Non-pigmented ciliary epithelial cell (primary cell): ENCODE measurements around the gene BICDL1.

Experiments used
- DNase-seq: peaks from one replicate; pipeline ENCODE4 v3.0.0-alpha.2; 2010; ENCODE audit warnings: low read depth

Gene BICDL1

DNA sequence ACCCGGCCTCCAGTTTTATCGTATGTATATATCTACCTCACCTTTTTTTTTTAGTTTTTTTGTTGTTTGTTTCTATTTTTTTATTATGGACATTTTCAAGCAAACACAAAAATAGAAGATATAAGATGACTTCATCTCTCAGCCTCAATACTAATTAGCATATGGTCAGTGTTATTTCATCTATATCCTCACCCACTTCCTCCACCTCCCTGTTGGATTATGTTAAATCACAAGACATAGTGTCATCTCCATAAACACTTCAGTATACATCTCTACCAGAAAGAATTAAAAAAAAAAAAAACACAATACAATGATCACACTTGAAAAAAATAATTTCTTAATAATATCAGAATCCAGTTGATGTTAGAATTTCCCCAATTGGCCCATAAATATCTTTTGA lies 92.6 kb downstream of the BICDL1 start:
- DNase-seq: no peak

DNA sequence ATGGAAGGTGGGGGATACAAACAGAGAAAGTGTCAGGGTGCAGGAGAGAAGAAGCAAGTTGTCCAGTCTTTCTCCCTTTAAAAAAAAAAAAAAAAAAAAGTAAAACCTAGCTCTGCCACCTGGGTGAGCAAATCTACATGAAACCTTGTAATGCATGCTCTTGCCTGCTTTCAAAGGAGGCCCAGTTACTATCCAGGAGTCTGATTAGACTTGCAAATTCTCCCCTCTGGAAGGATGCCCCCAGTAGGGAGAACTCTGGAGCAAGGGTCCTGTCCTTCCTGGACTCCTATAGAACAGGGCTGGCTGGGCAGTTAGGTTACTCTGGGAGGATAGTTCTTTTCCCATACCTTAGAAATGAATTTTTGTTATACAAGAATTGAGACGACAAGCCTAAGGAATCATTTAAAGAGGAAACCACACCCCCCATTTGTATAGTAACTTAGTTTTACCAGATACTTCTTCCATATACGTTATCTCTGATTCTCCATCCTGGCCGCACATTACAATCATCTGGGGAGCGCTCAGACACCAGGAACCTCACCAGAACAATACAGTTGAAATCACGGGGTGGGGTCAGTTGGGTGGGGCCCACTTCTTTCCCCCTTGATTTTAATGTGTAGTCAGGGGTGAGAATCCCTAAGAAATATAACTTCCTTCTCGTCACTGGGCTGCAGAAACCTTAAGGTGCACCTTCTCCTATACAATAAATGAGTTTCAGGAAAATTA lies 97.0 kb downstream of the BICDL1 start:
- DNase-seq: no peak

GRCh38 chr12:120086801-120087621 lies 98.0 kb downstream of the BICDL1 start:
- DNase-seq: peak; percentile 94

- no peak for DNase-seq
Observed at GRCh38 chr12:120089105-120089504, 100.1 kb downstream of the BICDL1 start.

GRCh38 chr12:120089796-120090195 lies 100.8 kb downstream of the BICDL1 start:
- DNase-seq: no peak

GRCh38 chr12:120090206-120090605 lies 101.2 kb downstream of the BICDL1 start:
- no peak for DNase-seq

GRCh38 chr12:120090626-120091295 lies 101.7 kb downstream of the BICDL1 start:
- DNase-seq: no peak

DNA sequence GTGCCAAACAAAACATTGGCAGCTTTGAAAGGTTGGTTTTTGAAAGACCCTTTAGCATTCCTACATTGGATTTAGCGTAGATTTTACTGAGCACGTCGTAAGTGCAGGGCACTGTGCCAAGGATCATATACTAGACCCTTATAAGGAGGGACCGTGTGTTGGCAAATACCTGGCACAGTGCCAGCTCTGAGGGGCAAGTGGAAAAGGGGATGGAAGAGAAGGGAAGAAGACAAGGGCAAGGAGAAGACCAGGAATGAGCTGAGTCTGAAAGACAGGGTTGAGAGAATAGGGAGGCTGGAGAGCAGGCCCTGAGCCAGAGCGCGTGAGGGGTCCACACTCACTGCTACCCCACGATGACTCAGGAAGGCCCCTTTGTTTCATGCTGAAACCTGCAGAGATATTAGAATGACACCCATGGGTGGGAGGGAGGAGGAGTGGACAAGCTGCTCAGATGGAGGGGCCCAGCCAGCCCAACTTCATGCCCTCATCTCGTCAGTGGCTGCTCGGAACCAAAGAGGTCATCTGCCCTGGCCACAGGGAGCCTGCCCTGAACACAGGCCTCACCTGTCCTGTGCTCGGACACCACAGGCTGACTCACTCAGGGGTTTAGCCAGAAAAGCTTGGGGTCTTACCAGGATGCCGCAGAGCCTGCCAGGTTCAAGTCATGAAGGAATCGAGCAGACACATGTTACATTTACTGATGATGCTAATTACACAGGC lies 102.5 kb downstream of the BICDL1 start:
- no peak for DNase-seq

DNA sequence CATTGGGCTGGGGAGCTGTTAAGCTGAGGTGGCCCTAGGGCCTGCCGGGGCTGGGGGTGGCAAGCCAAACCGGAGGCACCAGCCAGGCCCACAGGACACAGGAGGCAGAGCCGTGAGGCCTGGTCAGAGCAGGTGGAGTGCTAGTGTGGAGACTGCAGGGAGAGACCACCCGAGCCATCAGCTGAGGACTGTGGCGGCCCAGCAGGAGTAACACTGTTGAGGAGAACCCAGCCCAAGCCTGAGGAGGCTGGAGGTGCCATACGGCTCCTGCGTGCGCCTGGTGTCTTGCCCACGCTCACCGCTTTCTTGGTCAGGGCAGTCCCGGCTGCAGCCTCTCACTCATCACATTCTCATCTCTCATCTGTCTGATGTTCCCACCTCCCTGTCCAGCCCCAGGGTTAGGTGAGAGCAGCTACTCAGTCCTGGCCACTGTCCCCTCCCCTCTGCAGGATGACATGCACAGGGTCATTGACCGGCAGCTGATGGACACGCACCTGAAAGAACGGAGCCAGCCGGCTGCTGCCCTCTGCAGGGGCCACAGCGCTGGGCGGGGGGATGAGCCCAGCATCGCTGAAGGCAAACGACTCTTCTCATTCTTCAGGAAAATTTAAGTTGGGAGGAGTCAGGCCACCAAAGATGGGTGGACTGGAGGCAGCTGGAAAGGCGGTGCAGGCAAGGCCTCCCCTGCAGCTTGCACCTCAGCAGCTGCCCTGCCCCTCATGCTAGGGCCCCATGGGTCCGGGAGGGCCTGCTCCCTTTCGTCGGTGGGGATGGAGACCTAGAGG lies 103.7 kb downstream of the BICDL1 start:
- DNase-seq: no peak

DNA sequence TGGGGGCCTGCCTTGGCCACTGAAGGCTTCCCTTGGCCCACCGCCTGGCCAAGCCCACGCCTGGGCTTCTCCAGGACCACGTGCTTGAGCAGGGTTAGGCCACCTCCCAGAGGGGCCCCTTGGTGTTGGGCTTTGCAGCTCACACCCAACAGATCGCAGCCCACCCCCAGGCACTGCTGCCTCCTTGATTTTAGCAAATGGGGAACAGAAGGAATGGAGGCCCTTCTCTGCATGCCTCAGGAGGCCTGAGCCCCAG lies 104.2 kb downstream of the BICDL1 start:
- DNase-seq: no peak

- no peak for DNase-seq
Observed at GRCh38 chr12:120093592-120094355, 104.7 kb downstream of the BICDL1 start.

GRCh38 chr12:120094485-120094884 lies 105.4 kb downstream of the BICDL1 start:
- no peak for DNase-seq

GRCh38 chr12:120095331-120095730 lies 106.3 kb downstream of the BICDL1 start:
- DNase-seq: no peak

DNA sequence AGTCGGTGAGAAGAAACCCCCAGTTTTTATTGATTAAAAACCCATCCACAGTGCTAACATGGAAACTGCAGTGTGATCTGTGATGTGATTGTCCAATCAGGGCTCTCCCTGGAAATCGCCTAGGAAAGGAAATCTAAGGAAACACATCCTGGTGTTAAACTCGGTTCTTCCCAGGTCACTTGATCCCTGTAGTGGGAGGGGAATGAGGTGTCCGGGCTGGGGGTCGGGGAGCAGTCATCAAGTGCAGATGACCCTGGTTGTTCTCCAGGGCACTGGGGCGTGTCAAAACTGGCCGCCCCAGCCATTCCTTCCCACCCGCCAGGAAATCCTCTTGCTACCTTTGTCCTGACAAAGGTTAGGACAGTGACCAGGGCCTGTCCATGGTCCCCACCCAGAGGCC lies 106.7 kb downstream of the BICDL1 start:
- DNase-seq: no peak

DNA sequence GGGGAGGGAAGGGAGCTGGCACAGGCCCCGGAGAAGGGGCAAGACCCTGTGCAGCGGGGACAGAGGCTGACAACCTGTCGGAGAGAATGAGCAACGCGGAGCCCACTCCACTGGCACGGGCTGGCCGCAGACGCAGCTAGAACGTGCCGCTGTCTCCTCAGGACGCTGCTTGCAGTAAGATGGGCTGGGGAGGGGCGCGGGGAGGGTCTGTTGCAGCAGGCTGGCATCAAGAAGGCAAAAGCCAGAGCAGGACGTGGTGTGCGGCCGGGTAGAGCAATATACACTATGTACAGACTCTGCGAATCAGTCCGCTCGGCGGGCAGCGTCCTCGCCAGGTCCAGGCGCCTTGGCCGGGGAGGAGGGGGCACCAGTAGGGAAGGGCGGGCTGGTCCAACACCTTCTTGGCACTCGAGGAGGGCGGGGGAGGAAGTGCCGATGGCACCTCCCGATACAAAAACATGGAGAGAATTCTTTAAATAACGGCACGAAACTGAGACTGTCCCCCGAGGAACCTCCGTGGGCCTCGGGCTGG lies 107.7 kb downstream of the BICDL1 start:
- DNase-seq: no peak

DNA sequence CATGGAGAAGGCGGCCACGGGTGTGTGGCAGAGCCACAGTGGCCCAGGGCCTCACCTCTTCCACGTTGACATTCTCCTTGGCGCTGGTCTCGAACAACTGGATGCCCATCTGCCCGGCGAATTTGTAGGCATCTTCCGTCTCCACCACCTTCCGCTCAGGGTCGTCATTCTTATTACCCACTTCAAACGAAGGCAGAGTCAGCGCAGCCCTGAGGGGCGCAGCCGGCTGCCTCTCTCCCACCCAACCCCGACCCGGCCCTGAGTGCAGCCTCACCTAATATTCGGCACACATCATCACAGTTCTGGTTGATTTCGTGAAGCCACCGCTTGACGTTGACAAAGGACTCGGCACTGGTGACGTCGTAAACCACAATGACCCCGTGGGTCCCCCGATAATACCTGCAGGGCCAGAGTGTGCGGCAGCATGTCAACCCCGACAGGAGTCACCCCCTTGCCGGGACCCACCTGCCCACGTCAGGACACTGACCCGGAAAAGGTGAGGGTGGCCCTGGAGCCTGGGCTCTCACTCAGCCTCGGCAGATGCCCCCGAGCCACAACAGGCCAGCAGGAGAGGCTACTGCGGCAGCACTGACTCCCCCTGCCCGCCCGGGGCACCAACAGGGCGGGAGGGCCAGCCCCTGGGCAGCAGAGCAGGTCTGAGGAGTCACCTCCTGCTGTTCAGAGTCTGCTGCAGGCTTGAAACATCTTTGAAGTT lies 109.9 kb downstream of the BICDL1 start:
- no peak for DNase-seq

- DNase-seq: no peak
Observed at GRCh38 chr12:120099738-120100137, 110.7 kb downstream of the BICDL1 start.

DNA sequence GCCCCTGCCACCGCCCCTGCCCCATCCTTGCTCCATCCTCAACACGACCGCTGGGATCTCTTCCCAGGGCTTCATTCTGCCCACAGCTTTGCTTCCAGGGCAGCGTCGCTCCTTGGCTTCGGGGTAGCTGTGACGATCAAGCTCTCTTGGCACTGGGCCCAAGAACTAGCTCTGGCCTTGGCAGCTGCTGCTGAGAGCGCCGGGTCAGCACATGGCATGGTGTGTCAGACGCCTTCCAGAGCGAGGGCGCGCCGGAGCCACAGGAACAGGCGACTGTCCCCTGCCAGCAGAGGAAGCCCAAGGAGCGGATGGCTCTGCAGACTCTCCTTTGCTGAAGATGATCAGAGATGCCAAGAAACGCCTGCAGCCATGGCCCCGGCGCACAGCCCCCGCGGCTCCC lies 111.6 kb downstream of the BICDL1 start:
- DNase-seq: no peak

- DNase-seq: no peak
Observed at GRCh38 chr12:120101182-120101581, 112.1 kb downstream of the BICDL1 start.

DNA sequence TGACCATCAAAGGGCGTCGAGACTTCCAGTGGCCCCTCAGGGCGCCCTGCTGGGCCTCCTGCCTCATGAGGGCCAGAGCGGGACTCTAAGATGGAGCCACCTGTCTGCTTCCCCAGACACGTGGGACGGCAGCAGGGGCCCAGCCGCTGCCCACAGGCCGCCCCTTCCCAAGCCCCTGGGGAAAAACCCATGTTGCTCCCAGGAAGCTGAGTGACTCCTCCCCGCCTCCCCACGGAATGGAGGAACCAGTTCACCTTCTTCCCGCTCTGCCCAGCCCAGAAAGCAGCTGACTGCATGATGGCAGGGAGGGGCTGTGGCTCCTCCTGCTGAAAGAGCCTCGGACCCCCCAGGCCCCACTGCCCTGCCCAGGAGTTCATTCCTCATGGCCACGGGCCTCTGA lies 112.6 kb downstream of the BICDL1 start:
- no peak for DNase-seq
